Measurements from ENCODE around the gene SLC12A4.

GRCh38 chr16:67930191-67930590 lies 38.2 kb downstream of the SLC12A4 start:
- no peak for TF ChIP-seq CTCF (conservative IDR thresholded peaks at IDR 0.05; ENCODE audit: low read depth in 2 of 2)
- TF ChIP-seq EZH2phosphoT487 (IDR thresholded peaks at IDR 0.05; ENCODE audit: unreplicated experiment) = no peak
- TF ChIP-seq, protein P1, sequence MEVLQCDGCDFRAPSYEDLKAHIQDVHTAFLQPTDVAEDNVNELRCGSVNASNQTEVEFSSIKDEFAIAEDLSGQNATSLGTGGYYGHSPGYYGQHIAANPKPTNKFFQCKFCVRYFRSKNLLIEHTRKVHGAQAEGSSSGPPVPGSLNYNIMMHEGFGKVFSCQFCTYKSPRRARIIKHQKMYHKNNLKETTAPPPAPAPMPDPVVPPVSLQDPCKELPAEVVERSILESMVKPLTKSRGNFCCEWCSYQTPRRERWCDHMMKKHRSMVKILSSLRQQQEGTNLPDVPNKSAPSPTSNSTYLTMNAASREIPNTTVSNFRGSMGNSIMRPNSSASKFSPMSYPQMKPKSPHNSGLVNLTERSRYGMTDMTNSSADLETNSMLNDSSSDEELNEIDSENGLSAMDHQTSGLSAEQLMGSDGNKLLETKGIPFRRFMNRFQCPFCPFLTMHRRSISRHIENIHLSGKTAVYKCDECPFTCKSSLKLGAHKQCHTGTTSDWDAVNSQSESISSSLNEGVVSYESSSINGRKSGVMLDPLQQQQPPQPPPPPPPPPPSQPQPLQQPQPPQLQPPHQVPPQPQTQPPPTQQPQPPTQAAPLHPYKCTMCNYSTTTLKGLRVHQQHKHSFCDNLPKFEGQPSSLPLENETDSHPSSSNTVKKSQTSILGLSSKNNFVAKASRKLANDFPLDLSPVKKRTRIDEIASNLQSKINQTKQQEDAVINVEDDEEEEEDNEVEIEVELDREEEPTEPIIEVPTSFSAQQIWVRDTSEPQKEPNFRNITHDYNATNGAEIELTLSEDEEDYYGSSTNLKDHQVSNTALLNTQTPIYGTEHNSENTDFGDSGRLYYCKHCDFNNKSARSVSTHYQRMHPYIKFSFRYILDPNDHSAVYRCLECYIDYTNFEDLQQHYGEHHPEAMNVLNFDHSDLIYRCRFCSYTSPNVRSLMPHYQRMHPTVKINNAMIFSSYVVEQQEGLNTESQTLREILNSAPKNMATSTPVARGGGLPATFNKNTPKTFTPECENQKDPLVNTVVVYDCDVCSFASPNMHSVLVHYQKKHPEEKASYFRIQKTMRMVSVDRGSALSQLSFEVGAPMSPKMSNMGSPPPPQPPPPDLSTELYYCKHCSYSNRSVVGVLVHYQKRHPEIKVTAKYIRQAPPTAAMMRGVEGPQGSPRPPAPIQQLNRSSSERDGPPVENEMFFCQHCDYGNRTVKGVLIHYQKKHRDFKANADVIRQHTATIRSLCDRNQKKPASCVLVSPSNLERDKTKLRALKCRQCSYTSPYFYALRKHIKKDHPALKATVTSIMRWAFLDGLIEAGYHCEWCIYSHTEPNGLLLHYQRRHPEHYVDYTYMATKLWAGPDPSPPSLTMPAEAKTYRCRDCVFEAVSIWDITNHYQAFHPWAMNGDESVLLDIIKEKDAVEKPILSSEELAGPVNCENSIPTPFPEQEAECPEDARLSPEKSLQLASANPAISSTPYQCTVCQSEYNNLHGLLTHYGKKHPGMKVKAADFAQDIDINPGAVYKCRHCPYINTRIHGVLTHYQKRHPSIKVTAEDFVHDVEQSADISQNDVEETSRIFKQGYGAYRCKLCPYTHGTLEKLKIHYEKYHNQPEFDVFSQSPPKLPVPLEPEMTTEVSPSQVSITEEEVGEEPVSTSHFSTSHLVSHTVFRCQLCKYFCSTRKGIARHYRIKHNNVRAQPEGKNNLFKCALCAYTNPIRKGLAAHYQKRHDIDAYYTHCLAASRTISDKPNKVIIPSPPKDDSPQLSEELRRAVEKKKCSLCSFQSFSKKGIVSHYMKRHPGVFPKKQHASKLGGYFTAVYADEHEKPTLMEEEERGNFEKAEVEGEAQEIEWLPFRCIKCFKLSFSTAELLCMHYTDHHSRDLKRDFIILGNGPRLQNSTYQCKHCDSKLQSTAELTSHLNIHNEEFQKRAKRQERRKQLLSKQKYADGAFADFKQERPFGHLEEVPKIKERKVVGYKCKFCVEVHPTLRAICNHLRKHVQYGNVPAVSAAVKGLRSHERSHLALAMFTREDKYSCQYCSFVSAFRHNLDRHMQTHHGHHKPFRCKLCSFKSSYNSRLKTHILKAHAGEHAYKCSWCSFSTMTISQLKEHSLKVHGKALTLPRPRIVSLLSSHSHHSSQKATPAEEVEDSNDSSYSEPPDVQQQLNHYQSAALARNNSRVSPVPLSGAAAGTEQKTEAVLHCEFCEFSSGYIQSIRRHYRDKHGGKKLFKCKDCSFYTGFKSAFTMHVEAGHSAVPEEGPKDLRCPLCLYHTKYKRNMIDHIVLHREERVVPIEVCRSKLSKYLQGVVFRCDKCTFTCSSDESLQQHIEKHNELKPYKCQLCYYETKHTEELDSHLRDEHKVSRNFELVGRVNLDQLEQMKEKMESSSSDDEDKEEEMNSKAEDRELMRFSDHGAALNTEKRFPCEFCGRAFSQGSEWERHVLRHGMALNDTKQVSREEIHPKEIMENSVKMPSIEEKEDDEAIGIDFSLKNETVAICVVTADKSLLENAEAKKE (CRISPR knock-in tag; IDR thresholded peaks at IDR 0.05) = no peak
- TF ChIP-seq, protein P2, sequence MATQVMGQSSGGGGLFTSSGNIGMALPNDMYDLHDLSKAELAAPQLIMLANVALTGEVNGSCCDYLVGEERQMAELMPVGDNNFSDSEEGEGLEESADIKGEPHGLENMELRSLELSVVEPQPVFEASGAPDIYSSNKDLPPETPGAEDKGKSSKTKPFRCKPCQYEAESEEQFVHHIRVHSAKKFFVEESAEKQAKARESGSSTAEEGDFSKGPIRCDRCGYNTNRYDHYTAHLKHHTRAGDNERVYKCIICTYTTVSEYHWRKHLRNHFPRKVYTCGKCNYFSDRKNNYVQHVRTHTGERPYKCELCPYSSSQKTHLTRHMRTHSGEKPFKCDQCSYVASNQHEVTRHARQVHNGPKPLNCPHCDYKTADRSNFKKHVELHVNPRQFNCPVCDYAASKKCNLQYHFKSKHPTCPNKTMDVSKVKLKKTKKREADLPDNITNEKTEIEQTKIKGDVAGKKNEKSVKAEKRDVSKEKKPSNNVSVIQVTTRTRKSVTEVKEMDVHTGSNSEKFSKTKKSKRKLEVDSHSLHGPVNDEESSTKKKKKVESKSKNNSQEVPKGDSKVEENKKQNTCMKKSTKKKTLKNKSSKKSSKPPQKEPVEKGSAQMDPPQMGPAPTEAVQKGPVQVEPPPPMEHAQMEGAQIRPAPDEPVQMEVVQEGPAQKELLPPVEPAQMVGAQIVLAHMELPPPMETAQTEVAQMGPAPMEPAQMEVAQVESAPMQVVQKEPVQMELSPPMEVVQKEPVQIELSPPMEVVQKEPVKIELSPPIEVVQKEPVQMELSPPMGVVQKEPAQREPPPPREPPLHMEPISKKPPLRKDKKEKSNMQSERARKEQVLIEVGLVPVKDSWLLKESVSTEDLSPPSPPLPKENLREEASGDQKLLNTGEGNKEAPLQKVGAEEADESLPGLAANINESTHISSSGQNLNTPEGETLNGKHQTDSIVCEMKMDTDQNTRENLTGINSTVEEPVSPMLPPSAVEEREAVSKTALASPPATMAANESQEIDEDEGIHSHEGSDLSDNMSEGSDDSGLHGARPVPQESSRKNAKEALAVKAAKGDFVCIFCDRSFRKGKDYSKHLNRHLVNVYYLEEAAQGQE (IDR thresholded peaks at IDR 0.05; ENCODE audit: unreplicated experiment) = no peak
- no peak for TF ChIP-seq POLR2AphosphoS5 (IDR thresholded peaks at IDR 0.05; ENCODE audit: low read depth)
- no peak for TF ChIP-seq JUNB (IDR thresholded peaks at IDR 0.05; ENCODE audit: unreplicated experiment)
- no peak for TF ChIP-seq EZH2 (IDR thresholded peaks at IDR 0.05; ENCODE audit: low read depth, unreplicated experiment)
- no peak for TF ChIP-seq ZNF114 (CRISPR knock-in tag; IDR thresholded peaks at IDR 0.05)
- no peak for TF ChIP-seq ETS1 (IDR thresholded peaks at IDR 0.05)
- no peak for TF ChIP-seq CREB1 (CRISPR knock-in tag; IDR thresholded peaks at IDR 0.05; ENCODE audit: low read depth)
